Skin epidermis (tissue), 12 donors: Measurements from ENCODE around the gene MICAL2.

Experiments used
- H3K27ac ChIP-seq, 21 experiments: fragments of 200-600 bp; sonication (generic) in 11 of 21; one replicate each; pipeline ENCODE4 v1.5.0; 2020; ENCODE audit warnings: mild to moderate bottlenecking in 3 of 21, inconsistent platforms in 2 of 21, moderate library complexity in 2 of 21
- H3K4me3 ChIP-seq, 7 experiments: fragments of 200-600 bp; sonication (generic) in 2 of 7; one replicate each; pipeline ENCODE4 v1.5.0; 2020; ENCODE audit warnings: inconsistent platforms in 2 of 7, mild to moderate bottlenecking in 2 of 7, moderate library complexity in 1 of 7

MICAL2 gene

DNA sequence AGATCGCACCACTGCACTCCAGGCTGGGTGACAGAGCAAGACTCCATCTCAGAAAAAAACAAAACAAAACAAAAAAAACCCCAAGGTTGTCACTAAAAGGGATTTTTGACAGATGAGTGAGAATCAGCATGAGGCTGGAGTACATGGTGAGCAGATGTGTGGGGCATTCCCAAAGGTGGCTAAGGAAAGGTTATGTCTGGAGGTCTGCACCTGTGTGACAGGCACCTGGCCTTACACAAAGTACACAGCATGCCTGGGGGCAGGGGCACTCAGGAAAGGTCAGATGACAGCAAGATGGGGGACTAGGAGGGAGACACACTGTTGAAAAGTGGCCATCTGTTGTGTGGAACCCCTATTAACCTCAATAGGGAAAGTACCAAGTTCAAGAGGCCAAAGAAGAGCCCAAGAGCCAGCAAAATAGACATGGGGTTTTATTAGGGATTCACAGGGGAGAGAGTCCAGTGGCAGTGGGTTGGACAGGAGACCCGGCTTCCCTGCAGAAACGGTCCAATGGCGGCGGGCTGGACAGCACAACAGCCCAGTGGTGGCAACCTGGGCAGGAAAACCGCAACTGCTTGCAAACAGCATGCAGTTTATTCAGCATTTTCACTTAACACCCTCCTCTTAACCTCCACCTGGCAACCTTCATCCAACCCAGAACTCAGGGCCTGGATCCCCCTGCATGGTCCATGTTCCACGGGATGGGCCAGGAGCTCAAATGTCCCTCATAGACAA is 101.1 kb downstream of the MICAL2 start:
- Histone ChIP-seq H3K27ac (no peak overlapping the region), H3K4me3 (no peak overlapping the region)

DNA sequence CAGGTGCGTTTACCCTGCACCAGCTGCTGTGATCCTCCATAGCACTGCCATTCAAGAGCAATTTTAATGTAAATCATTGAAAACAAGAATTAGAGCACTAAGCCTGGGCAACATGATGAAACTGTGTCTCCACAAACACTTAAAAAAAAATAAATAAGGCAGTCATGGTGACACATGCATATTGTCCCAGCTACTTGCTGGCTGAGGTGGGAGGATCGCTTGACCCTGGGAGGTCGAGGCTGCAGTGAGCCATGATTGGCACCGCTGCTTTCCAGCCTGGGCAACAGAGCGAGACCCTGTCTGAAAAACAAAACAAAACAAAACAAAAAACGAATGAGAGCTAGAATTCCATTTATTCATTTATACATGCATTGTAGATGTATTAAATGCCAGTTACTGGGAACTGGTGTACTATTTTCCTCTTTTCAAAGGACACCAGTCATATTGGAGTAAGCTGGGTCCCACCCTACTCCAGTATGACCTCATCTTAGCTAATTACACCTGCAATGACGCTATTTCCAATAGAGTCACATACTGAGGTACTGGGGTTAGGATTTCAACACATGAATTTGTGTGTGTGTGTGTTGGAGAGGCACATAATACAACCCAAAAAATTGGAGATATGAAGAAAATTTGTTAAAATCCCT is 101.9 kb downstream of the MICAL2 start:
- no peak overlapping the region for H3K4me3 ChIP-seq
- no peak overlapping the region for H3K27ac ChIP-seq

- Histone ChIP-seq H3K27ac (no peak overlapping the region), H3K4me3 (no peak overlapping the region)
Observed at GRCh38 chr11:12212821-12213185, 102.4 kb downstream of the MICAL2 start.

GRCh38 chr11:12213883-12214282 is 103.5 kb downstream of the MICAL2 start:
- Histone ChIP-seq H3K4me3 (no peak overlapping the region), H3K27ac (no peak overlapping the region)

GRCh38 chr11:12214751-12215150 is 104.4 kb downstream of the MICAL2 start:
- Histone ChIP-seq H3K4me3 (no peak overlapping the region), H3K27ac (peak overlapping the region in 1 of 21 experiments; percentile 47)

DNA sequence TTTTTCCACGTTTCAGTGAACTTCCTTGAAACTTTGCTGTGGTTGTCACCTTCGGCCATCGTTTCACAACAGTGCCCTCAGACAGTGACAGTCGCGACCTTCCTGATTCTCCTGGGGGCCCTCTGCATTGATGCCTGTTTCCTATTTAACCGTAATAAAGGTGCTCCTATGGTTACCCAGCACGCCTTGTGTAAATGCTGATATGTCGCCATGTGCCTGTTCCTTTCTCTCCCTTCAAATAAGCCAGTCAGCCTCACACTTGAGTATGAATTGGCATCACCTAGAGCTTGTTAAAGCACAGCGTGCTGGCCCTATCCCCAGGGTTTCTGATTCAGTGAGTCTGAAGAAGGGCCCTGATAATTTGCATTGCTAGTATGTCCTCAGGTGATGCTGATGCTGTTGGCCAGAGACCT is 104.8 kb downstream of the MICAL2 start:
- H3K4me3 ChIP-seq, result no peak overlapping the region
- H3K27ac ChIP-seq, result peak overlapping the region in 6 of 21 experiments; percentile 22 to 61 (median 47)

- H3K27ac ChIP-seq, result peak overlapping the region in 10 of 21 experiments; percentile 17 to 68 (median 40)
- H3K4me3 ChIP-seq, result no peak overlapping the region
Observed at GRCh38 chr11:12216041-12216451, 105.7 kb downstream of the MICAL2 start.

- H3K4me3 ChIP-seq, result no peak overlapping the region
- peak overlapping the region in 3 of 21 experiments; percentile 10 to 50 (median 19) for H3K27ac ChIP-seq
Observed at GRCh38 chr11:12216671-12217374, 106.4 kb downstream of the MICAL2 start.

DNA sequence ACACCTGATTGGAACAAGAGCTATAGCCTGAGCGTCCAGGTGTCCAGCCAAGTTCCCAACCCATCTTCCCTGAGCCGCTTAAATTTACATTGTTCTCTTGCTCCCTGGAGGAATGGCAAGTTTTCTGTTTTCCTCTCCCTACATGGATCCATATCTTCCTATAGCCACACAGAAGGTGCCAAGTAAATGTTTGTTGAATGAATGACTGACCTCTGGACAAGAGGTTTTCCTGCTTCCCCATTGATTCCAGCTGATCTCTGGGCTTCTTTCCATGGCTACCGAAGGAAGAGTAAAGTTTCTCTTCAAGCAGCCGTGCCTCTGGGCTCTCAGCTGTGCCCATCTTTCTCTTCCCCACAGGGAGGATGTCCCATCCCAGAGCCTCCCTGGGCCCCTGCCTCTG is 107.5 kb downstream of the MICAL2 start:
- Histone ChIP-seq H3K4me3 (no peak overlapping the region), H3K27ac (no peak overlapping the region)

- Histone ChIP-seq H3K27ac (no peak overlapping the region), H3K4me3 (no peak overlapping the region)
Observed at GRCh38 chr11:12218909-12219308, 108.5 kb downstream of the MICAL2 start.

DNA sequence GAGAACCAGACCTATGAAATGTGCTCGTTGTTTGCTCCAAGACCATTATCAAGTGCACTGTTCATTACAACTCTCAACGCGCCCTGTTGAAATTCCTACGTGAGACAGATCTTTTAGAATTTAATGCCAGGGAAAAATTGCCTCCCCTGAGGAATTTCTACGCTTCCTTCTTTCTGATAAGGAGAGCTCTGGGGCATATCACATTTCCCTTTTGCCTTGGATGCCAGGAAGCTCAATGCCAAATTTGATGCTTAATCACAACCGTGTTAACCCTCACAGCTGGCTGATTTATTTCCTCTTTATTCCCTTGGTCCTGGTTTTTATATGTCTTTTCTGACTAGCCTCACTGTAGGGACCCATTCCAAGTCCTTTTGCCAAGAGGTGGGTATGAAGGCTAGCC is 109.4 kb downstream of the MICAL2 start:
- no peak overlapping the region for H3K4me3 ChIP-seq
- no peak overlapping the region for H3K27ac ChIP-seq

- Histone ChIP-seq H3K27ac (no peak overlapping the region), H3K4me3 (no peak overlapping the region)
Observed at GRCh38 chr11:12220305-12220704, 109.9 kb downstream of the MICAL2 start.

GRCh38 chr11:12221051-12221535 is 110.7 kb downstream of the MICAL2 start:
- Histone ChIP-seq H3K4me3 (no peak overlapping the region), H3K27ac (no peak overlapping the region)

- Histone ChIP-seq H3K4me3 (no peak overlapping the region), H3K27ac (peak overlapping the region in 11 of 21 experiments; percentile 12 to 98 (median 82))
Observed at GRCh38 chr11:12222055-12222792, 111.8 kb downstream of the MICAL2 start.

DNA sequence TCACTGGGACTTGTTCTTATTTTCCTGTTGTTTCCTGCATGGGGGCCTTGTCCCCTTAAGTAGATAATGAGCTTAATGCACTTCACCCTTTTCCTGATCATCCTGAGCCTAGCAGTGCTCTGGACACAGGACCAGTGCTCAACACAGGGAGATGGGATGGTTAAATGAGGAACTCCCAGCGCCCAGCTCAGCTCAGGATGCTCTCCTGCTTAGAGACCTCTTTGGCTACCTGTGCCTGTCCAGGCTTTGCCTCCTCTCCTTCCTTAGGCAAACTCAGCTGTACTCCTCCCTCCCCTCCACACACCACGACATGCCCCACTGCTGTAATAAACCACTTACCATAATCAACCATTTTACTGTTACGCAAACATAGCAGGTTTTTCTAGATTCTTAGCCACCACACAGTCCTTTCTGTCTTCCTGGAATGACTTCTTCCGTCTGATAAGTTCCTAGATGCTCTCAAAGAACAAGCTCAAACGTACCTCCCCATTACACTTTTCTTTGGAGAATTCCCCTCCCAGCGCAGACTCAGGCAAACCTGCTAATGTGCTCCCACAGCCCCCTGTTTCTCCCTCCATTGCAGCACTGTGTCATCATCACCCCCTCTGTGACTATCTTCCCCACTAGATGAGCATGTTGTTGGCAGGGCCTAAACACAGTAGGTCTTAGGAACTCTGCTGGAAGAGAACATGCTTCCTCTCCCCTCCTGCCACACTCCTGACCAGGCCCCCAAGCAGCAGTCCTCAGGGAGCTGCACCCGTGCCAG is 113.6 kb downstream of the MICAL2 start:
- peak overlapping the region; percentile 13 to 98 (median 80) for H3K27ac ChIP-seq
- peak overlapping the region in 2 of 7 experiments; percentile 4 to 11 for H3K4me3 ChIP-seq

- Histone ChIP-seq H3K27ac (peak overlapping the region; percentile 13 to 98 (median 80)), H3K4me3 (peak overlapping the region in 2 of 7 experiments; percentile 4 to 11)
Observed at GRCh38 chr11:12224537-12224893, 114.1 kb downstream of the MICAL2 start.

- Histone ChIP-seq H3K27ac (peak overlapping the region in 15 of 21 experiments; percentile 33 to 98 (median 82)), H3K4me3 (no peak overlapping the region)
Observed at GRCh38 chr11:12225046-12225739, 114.8 kb downstream of the MICAL2 start.

- H3K27ac ChIP-seq, result peak overlapping the region in 2 of 21 experiments; percentile 92 to 98
- no peak overlapping the region for H3K4me3 ChIP-seq
Observed at GRCh38 chr11:12226093-12226492, 115.7 kb downstream of the MICAL2 start.
